Glomerular visceral epithelial cell (primary cell): ENCODE data around the gene MAP3K10.

Source experiments
- DNase-seq: peaks from one replicate; pipeline ENCODE4 v3.0.0-alpha.2; 2016; ENCODE audit errors: extremely low spot score

Gene MAP3K10

GRCh38 chr19:40249781-40250180 lies 58.6 kb downstream of the MAP3K10 start:
- no peak for DNase-seq

GRCh38 chr19:40251244-40251643 lies 60.0 kb downstream of the MAP3K10 start:
- DNase-seq = no peak

- no peak for DNase-seq
Measured at GRCh38 chr19:40251991-40252390, 60.8 kb downstream of the MAP3K10 start.

- DNase-seq = no peak
Measured at GRCh38 chr19:40252395-40252794, 61.2 kb downstream of the MAP3K10 start.

- DNase-seq = no peak
Measured at GRCh38 chr19:40253611-40254092, 62.4 kb downstream of the MAP3K10 start.

GRCh38 chr19:40254714-40255418 lies 63.6 kb downstream of the MAP3K10 start:
- DNase-seq = no peak

- no peak for DNase-seq
Measured at GRCh38 chr19:40255619-40256166, 64.5 kb downstream of the MAP3K10 start.

GRCh38 chr19:40256512-40256911 lies 65.3 kb downstream of the MAP3K10 start:
- DNase-seq = no peak

- no peak for DNase-seq
Measured at GRCh38 chr19:40257096-40257517, 65.9 kb downstream of the MAP3K10 start.

- DNase-seq = no peak
Measured at GRCh38 chr19:40261631-40262030, 70.4 kb downstream of the MAP3K10 start.

- no peak for DNase-seq
Measured at GRCh38 chr19:40262422-40262821, 71.2 kb downstream of the MAP3K10 start.

- DNase-seq = no peak
Measured at GRCh38 chr19:40263440-40264313, 72.5 kb downstream of the MAP3K10 start.

- no peak for DNase-seq
Measured at GRCh38 chr19:40264314-40265054, 73.3 kb downstream of the MAP3K10 start.
